GM19397 (cell line): ENCODE data around the gene AOC2.
"Not testable (repeated sequence)": the region's sequence is repeated elsewhere in the genome, so short reads cannot be mapped to it uniquely, and the experiment has no call there.

ENCODE experiments used
- ATAC-seq: cut with Tn5 transposase; IDR thresholded peaks from one replicate; pipeline ENCODE4 v1.9.1; 2021; ENCODE audit warnings: mild to moderate bottlenecking, moderate library complexity; ENCODE audit not compliant: unreplicated experiment

The AOC2 gene

GRCh38 chr17:42853597-42853967, 9.2 kb downstream of the AOC2 start:
- ATAC-seq, result no peak

- ATAC-seq, result no peak
Measured at GRCh38 chr17:42853968-42854790, 9.8 kb downstream of the AOC2 start.

- ATAC-seq, result no peak
Measured at GRCh38 chr17:42855048-42855596, 10.7 kb downstream of the AOC2 start.

- not testable (repeated sequence) for ATAC-seq
Measured at GRCh38 chr17:42856093-42856492, 11.7 kb downstream of the AOC2 start.

- not testable (repeated sequence) for ATAC-seq
Measured at GRCh38 chr17:42856516-42856915, 12.1 kb downstream of the AOC2 start.

GRCh38 chr17:42857389-42857788, 13.0 kb downstream of the AOC2 start:
- no peak for ATAC-seq

GRCh38 chr17:42865638-42866094, 21.3 kb downstream of the AOC2 start:
- ATAC-seq, result no peak

- no peak for ATAC-seq
Measured at GRCh38 chr17:42866216-42866615, 21.8 kb downstream of the AOC2 start.

GRCh38 chr17:42866631-42867575, 22.5 kb downstream of the AOC2 start:
- no peak for ATAC-seq

GRCh38 chr17:42867694-42868261, 23.4 kb downstream of the AOC2 start:
- not testable (repeated sequence) for ATAC-seq

GRCh38 chr17:42868338-42868737, 24.0 kb downstream of the AOC2 start:
- no peak for ATAC-seq

- no peak for ATAC-seq
Measured at GRCh38 chr17:42871647-42872046, 27.3 kb downstream of the AOC2 start.

GRCh38 chr17:42872251-42872965, 28.0 kb downstream of the AOC2 start:
- ATAC-seq, result no peak

GRCh38 chr17:42873315-42873714, 28.9 kb downstream of the AOC2 start:
- ATAC-seq, result no peak

- not testable (repeated sequence) for ATAC-seq
Measured at GRCh38 chr17:42873932-42874695, 29.7 kb downstream of the AOC2 start.

- no peak for ATAC-seq
Measured at GRCh38 chr17:42877037-42877436, 32.7 kb downstream of the AOC2 start.

- ATAC-seq, result no peak
Measured at GRCh38 chr17:42878123-42878880, 33.9 kb downstream of the AOC2 start.

GRCh38 chr17:42878924-42879595, 34.7 kb downstream of the AOC2 start:
- ATAC-seq, result no peak
